K562 treated with DMSO at 1 percent for 12 hours (cell line): ENCODE measurements around the gene TFF3. TPM values are rescaled to one million over a fixed set of nuclear protein-coding genes. Genes with fewer than 3 reads are reported as not detected.

ENCODE experiments used
- total RNA-seq: library from RNA; unstranded; fragments of 300-600 nt; gene quantifications from 2 replicates; pipeline ENCODE4 v1.2.3, GENCODE V29; 2022; ENCODE audit not compliant: insufficient read depth

TFF3 gene
- not detected in 2 replicates for total RNA-seq

GRCh38 chr21:42315296-42315891 lies at the start of gene TFF3:
Gene TFF3, minus strand, starts transcription at chr21:42315409. Its CDS starts 35 bp downstream, at chr21:42315374.

GRCh38 chr21:42350927-42351426 lies 35.8 kb upstream of the TFF3 start, which contains the start of gene TFF2:
Gene TFF2, minus strand, starts transcription at chr21:42350994. Its CDS starts 37 bp downstream, at chr21:42350957.

Other genes with a start within 250 kb of the TFF3 start
- gene UMODL1, start 244.1 kb downstream of the TFF3 start, total RNA-seq = not detected in 2 replicates
- gene ABCG1, start 96.3 kb downstream of the TFF3 start, total RNA-seq = 0.27 TPM in 1 of 2 replicates, not detected in the other
- not detected in 2 replicates for gene TFF2, start 35.6 kb upstream of the TFF3 start, total RNA-seq
- gene TFF1, start 51.1 kb upstream of the TFF3 start, total RNA-seq = not detected in 2 replicates
- gene TMPRSS3, start 80.6 kb upstream of the TFF3 start, total RNA-seq = not detected in 2 replicates
- not detected in 2 replicates for gene UBASH3A, start 88.5 kb upstream of the TFF3 start, total RNA-seq
- not detected in 2 replicates for gene RSPH1, start 180.8 kb upstream of the TFF3 start, total RNA-seq
- 1.2 TPM in 2 replicates for gene SLC37A1, start 198.4 kb upstream of the TFF3 start, total RNA-seq